Left hindlimb (tissue), 1 donor: Measurements from ENCODE around the gene KLRF1.

Source experiments
- DNase-seq: peaks from one replicate; pipeline ENCODE4 v3.0.0-alpha.2; 2018

KLRF1 gene, protein sequence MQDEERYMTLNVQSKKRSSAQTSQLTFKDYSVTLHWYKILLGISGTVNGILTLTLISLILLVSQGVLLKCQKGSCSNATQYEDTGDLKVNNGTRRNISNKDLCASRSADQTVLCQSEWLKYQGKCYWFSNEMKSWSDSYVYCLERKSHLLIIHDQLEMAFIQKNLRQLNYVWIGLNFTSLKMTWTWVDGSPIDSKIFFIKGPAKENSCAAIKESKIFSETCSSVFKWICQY

DNA sequence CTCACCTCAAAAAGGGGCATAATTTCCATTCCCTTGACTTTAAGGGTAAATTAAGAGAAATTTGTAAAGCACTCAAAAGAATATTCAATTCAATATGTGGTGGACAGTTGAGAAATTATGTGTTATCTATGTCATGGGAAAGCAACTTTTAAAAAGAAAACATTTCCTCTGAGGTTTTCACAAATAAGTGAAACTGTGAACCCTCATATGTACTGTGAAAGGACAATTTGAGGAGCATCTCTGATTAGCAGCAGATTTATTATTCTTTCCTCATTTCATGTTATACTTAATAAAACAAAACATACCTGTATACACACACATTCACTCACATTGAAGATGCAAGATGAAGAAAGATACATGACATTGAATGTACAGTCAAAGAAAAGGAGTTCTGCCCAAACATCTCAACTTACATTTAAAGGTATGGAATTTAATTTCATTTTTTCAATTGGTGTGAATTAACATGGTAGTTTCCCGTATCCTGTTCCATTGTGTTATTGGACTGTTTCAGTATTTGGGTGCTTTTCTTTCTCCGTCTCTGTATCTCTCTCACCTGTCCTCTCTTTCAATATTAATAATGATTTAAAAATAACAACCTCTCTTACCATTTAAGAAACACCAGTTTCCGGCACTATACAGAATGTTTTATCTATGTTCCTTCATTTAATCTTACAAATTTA lies at the start of gene KLRF1:
Gene KLRF1 (plus strand): TSS at position 273 of the 680 bp plus-strand sequence. CDS start 64 bp downstream, at position 337.
- DNase-seq = no peak

DNA sequence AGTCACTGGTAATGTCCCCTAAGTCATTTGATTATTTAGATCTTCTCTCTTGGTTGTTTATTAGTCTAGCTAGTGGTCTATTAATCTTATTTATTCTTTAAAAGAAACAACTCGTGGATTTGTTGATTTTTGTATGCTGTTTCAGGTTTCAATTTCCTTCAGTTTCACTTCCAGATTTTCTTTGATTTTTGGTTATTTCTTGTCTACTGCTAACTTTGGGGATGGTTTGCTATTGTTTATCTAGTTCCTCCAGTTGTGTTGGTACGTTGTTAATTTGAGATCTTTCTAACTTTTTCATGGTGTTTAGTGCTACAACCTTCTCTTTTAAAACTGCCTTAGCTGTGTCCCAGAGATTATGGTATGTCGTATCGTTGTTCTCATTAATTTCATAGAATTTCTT lies 48.1 kb upstream of the KLRF1 start:
- no peak for DNase-seq

DNA sequence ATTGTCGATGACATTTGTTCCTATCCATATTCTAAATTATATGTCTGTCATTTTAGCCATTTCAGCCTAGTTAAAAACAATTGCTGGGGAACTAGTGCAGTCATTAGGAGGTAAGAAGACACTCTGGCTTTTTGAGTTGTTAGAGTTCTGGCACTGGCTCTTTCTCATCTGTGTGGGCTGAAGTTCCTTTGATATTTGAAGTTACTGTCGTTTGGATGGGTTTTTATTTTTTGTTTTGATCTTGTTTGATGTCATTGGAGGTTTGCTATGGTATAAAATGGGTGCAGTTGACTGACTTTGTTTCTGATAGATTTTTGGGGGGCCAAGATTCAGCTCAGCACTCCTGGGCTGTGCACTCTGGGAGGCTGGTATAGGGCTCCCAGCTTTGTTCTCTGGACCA lies 45.9 kb upstream of the KLRF1 start:
- DNase-seq = no peak

DNA sequence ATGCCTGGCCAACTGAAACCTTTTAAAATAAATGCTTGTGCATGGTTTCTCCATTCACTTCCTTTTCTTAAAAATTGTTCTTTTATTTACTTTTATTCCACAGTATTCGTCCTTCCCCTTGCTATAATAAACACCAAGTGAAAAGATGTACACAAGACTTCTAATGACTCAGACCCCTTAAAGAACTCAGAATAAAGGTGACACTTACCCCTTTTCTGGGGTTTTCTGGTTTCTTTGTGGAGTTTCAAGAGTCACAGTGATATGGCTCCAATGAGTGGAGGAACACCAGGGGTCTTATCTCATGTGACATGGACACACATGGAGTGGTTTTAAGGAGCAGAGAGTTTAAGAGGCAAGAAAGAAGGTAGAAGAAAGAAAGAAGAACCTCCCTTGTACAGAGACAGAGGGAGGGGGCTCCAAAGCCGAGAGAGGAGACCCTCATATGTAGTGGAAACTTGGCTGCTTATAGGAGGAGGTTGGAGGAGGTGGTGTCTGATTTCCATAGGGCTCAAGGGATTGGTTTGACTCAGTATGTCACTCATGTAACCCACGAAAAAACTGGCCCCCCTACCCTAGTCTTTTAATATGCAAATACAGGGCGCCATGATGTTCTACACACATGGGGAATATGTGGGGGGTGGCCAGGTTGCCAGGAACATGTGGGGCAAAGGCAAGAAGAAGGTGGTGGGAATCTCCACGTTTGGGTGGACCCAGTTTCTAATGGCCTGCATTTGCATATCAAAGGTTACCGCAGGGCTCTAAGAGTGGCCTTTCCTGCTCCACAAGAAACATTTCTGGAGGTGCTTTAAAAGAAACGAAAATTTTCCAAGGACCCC lies 44.5 kb upstream of the KLRF1 start:
- DNase-seq = no peak

DNA sequence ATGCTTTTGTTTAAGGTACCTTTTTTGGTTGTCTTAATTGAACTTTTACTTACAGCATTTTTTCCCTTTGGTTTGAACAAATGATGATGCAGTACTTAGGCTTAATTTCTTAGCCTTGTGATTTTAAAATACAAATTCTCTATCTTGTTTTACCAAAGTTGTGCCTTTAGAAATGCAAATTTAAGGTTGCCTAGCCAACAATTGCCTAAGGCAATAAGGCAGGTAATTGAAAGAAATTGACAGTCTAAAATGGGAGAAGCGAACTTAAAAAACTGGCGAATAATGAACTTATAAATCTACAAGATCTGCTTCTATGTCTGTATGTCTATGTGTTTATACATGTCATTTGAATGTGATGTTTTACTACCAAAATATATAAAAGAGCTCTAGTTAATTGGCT lies 43.0 kb upstream of the KLRF1 start:
- no peak for DNase-seq

DNA sequence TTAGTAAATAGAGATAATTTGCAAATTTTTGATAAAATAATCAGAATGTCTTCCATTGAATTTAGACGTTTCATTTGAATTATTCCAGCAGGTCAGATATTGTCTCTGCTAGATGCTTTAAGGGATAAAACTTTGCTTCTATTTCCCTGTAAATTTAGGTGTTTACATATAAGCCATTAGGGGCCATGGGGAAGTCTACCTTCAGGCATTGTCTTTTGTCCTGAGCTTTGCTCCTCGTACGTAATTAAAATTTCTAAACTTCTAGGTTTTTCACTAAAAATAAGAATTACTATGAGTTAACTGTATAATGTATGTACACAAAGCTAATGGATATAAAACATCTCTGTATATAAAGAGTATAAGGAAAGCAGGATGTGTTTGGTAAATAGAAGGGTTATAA lies 42.5 kb upstream of the KLRF1 start:
- no peak for DNase-seq

DNA sequence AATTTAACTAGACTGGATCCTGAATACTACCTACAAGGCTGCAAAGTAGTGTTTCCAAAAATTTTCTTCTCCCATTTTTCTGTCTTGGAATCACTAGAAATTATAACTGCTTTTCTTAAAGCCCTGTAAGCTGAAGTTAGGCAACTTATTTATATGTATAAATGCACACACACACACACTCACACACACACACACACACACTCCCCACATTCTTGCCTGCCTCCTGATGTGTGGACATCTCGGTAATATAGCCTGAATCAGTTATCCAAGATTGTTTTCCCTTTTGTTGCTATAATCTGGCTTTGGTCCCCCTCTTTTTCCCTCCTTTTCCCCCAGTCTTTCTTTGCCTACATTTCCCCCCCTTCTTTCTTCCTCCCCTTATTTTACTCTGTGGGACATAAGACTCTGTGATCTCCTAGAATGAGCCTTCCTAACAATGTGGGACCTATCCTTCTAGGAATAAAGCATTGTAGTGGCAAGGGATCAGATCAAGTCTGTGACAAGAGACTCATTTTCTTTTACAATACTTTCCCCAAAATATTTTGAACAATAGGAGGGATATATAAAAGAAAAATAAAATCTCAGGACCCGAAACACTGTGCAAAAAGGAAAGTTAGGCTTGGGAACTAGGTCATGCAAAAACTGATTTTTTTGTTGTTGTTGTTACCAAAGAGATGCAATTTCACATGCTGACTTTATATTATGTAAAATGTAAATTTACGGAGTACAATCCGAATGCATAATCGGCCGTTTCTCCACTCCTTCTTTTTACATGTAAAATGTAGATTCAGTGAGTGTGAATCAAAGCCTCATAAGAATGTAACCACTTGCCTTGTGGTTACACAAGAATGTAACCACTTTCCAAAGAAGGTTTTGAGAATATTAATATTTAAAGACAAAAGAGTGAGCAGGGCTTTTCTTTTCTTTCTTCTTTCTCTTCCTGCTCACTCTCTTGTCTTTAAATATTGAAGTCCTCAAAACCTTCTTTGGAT lies 40.3 kb upstream of the KLRF1 start:
- no peak for DNase-seq

DNA sequence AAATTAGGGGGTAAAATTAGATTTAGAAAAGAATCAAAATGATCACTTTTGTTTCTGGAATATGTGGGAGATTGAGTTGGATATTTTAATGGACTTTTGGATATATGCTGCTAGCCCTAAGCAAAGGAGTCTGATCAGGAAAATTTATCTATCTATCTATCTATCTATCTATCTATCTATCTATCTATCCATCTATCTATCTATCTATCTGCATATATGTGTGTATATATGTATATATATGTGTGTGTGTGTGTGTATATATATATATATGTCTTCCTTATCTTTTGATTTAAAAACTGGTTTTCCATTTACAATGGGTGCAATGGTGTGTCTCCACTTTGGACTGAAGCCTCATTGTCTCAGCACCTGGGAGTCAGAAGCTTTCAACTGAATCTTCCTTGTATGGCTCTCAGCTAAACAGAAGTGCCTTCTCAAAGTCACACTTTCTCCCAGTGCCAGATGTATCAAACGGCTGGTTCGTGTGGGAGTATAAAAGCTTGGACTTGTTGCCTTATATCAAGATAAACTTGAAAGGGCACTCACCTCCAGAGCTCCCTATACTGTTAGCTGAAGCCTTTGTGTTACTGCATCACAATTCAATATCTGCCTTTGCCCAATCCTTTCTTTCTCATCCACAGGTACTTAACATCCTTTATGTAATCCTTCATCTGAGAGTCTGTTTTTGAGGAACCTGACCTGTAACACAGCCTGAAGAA lies 34.9 kb upstream of the KLRF1 start:
- DNase-seq = no peak

DNA sequence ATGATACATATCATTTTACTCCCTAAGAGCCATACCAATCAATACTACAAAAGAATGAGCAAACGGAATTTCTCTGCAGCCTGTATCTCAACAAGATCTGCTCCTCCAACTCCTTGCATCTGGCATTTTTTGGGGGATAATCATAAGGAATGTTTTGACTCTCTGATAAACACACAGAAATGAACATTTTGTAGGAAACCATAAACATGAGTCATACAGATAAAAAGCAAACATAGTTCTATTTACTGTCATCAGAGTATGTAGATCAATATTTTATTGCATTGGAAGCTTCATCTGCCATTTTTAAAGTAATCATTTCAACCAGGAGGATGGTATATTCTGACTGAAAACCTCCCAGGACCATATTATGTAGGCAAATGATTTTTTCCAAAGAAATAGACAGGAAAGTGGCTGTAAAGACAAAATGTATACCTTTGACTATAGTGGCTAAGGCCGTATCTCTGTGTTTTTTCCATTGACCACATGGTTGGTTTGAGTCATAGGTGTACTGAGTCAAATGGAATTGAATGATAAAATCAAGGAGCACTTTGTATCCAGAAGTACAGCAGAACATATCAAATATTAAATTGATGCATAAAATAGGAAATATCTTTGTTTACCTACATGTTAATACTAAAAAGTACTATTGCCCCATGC lies 34.2 kb upstream of the KLRF1 start:
- no peak for DNase-seq

DNA sequence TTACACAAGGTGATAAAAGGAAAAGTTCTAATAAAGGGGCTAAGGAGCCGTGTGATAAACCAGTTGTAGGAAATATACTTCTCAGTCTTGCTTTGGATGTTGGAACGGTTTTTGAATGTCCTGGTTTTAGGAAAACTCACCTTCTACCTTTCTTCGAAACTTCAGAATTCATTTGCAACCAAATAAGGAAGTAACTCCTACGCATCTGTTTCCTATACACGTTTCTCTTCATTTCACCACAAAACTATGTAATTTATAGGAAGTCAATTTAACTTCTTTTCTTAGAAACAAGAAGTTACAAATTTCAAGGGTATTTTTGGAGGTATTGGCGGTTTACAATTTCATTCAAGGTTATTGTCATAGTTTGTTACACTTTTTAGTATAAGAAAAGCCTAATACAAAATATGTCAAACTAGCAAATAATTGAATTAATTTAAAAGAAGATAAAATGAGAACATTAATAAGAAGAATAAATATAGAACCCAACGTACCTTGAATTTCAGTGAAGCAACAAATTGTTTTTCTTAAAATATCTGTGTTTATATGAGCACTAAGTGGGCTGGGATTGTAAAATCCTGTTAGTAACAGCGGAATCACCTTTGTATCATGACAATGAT lies 33.4 kb upstream of the KLRF1 start:
- DNase-seq = no peak

DNA sequence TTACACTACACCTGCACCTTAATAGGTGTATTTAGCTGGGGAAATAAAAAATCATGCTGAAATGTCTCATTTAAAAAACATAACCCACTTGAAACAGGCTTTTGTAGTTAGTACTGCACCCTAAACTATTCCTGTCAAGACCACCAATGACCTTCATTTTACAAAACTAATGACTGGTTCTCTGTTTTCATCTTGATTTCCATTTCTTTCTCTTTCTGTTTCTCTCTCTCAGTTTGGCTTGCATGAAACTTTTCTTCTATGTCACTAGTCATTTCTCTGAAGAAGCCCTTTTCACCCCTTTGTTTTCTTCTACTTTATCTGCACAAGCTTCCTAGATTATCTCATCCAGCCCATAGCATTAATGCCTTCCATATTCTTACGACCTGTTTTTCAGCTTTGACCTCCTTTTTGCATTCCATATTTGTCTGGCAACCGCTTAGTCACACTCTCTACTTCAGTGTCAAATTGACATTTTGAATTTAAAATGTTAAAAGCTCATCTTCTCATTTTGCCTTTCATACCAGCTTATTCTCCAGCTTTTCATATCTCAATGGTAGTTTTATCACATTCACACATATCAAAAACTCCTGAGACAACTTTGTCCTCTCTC lies 32.7 kb upstream of the KLRF1 start:
- DNase-seq = no peak

DNA sequence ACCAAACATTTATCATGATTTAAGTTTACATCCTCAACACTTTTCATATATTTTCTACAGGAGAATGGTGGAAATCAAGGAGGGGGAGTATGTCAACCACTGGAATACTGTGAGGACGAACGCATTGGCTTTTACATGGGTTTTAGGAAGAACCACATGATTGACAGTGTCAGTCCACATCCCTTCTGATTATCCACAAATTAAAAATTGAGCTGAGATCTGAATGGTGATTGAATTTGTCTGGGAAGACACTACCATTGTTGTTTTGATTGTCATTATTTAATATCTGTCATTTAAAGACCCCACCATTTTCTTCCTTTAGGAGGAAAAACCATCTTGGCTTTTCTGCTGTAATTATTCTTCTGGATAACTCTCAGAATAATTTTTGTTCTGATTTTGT lies 31.3 kb upstream of the KLRF1 start:
- no peak for DNase-seq

DNA sequence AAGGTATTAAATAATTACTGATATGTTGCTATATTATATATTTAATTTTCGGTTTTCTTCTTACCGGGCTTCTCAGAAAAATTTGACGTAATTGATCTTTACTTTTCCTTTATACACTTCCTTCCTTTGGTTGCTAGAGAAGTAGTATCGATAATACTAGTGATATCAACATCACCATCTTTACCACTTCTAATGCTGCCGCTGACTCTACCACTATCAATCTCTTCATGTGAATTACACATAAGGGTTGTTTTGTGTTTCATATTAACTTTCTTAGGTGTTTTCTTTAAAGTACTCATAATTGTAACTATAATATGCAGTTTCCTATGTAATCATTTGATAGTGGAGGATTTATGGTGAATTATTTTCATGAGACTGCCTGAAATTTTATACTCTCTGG lies 30.9 kb upstream of the KLRF1 start:
- DNase-seq = no peak

DNA sequence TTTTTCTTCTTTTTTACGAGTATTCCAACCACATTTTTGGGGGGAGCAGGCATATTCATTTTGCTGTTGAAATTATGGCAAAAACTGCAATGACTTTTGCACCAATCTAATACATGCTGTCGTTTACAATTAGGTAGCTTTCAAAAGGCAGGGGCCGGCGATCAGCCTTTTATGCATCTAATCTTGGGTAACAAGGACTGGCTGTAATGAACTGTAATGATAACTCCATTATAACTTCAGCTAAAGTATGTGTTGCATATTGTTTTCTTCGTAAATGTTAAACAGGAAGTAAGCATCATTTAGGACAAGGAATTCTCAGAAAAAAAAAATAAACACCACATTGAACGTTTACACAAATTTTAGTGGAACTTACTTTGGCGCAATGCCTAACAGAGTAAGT lies 30.3 kb upstream of the KLRF1 start:
- no peak for DNase-seq

DNA sequence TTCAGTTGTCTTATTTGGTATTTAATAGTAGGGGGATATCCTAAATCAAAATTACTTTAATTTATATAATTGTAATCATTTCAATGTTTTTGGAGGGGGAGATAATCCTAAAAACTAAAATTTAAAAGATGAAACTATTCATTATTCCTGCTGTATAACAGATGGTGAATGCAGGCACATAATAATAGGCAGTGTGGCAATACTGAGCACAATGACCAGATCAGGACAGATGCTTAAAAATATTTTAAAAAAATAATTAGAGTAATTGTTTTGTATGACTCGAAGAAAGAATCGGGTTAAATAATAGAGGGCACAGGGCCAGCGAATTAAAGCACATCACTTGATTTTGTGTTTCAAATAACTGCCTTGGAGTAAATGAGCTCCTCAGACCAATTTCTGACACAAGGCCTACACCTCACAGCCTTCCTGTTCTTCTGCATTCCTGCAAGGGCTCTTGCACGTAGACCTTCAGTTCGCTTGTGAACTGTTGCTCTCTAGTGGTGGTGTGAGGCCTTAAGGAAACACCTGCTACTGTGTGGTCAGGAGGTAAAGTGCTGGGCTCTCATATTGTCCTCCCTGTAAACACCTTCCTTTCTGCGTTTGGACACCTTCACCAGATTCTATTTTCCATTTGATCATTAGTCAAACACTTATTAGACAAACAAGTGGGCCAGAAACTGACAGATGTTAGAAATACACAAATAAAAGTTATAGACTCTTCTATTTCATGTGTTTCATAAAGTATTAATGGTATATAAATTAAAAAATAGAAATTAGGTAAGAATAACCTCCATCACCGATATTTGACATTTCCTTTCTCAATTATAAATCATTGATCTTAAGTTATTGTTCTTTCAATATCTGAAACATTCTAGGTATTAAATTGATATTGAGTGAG lies 29.3 kb upstream of the KLRF1 start:
- no peak for DNase-seq

DNA sequence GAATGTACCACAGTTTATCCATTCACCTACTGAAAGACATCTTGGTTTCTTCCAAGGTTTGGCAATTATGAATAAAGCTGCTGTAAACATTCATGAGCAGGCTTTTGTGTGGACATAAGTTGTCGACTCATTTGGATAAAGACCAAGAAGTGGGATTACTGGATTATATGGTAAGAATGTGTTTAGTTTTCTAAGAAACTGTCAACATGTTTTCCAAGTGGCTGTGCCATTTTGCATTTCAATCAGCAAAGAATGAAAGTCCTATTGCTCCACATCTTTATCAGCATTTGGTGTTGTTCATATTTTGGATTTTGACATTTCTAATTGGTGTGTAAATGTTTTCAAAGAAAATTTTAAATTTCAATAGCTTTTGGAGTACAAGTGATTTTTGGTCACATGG lies 27.3 kb upstream of the KLRF1 start:
- DNase-seq = no peak

DNA sequence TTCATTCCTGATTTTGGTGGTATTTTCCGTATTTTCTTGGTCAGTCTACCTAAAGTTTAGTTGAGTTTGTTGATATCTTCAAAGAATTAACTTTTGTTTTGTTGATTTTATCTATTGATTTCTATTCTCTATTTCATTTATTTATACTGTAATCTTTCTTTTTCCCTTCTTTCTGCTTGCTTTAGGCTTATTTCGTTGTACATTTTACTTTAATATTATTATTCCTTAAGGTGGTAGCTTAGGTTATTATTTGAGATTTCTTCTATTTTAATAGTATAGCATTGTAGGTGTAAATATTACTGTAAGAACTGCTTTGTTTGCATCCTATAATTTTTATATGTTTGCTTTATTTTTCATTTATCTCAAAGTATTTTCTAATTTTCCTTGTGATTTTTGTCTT lies 21.4 kb upstream of the KLRF1 start:
- DNase-seq = no peak

DNA sequence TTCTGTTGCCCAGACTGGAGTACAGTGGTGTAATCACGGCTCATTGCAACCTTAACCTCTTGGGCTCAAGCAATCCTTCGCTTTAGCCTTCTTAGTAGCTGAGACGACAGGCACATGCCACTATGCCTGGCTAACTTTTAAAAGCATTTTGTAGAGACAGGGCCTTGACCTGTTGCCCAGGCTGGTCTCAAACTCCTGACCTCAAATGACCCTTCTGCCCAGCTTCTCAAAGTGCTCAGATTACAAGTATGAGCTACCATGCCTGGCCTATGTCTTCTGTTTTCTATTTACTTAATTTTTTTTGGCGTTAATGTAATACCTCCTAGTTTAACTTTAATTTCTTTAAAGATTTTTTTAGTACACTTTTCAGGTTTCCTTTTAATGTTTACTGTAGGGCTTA lies 20.6 kb upstream of the KLRF1 start:
- DNase-seq = no peak

DNA sequence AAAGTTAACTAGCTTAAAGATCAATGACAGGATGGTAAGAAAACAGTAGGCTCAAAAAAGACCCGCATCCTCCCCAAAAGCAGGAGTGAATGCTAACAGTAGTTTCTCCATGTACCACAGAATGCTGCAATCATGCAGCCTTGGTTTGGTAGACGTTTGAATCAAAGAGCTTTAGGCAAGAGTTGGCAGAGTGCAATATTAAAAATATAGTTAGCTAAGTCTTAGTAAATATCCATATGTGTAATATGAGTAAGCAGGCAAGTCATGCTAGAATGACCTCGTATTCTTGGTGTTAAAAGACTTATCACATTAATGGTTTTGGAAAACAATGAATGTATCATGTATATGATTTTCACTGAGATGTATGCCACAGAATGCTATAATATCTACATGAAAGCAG lies 18.8 kb upstream of the KLRF1 start:
- no peak for DNase-seq

DNA sequence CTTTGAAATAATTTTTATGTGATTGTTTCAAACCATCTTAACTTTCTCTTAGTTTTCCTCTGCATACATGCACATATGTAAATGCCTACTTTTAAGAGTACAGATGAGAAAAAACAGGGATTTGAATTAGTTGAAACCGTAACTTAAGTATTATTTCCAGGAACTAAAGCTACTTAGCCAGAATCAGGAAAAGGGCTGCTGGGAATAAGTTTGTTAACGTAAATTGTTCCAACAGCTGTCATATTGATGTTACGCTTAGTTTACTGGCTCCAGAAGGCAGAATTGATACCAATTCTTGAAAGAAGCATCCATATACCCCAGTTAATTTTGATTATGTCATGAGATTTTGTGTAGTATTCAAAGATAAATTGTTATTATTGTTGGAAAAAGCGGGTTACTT lies 17.9 kb upstream of the KLRF1 start:
- DNase-seq = no peak
